Stimulated activated CD4-positive, alpha-beta T cell treated with anti-CD3 and anti-CD28 coated beads, TNF-alpha, amount 100 ng/mL, for 4 hours (primary cell): Measurements from ENCODE around the gene GPR25.

Experiments used
- DNase-seq, 3 experiments: peaks; one replicate each; pipeline ENCODE4 v3.0.0-alpha.2; 2020; ENCODE audit warnings: low read depth in 3 of 3

The GPR25 gene

GRCh38 chr1:200873116-200873670 lies 412 bp downstream of the GPR25 start:
- DNase-seq, result no peak

GRCh38 chr1:200873671-200874397 lies 1.1 kb downstream of the GPR25 start:
- DNase-seq, result no peak

- no peak for DNase-seq
Observed at GRCh38 chr1:200874694-200875093, 1.9 kb downstream of the GPR25 start.

- DNase-seq, result no peak
Observed at GRCh38 chr1:200875416-200875815, 2.6 kb downstream of the GPR25 start.

- DNase-seq, result no peak
Observed at GRCh38 chr1:200877010-200877409, 4.2 kb downstream of the GPR25 start.

- peak in 1 of 3 experiments; percentile 37 for DNase-seq
Observed at GRCh38 chr1:200877839-200878551, 5.2 kb downstream of the GPR25 start.

- no peak for DNase-seq
Observed at GRCh38 chr1:200880212-200880611, 7.4 kb downstream of the GPR25 start.

- DNase-seq, result no peak
Observed at GRCh38 chr1:200883118-200883517, 10.3 kb downstream of the GPR25 start.

GRCh38 chr1:200885623-200886402 lies 13.0 kb downstream of the GPR25 start:
- no peak for DNase-seq

- no peak for DNase-seq
Observed at GRCh38 chr1:200886594-200886993, 13.8 kb downstream of the GPR25 start.

- no peak for DNase-seq
Observed at GRCh38 chr1:200887036-200887435, 14.3 kb downstream of the GPR25 start.

- no peak for DNase-seq
Observed at GRCh38 chr1:200887772-200888348, 15.1 kb downstream of the GPR25 start.

- peak in 1 of 3 experiments; percentile 22 for DNase-seq
Observed at GRCh38 chr1:200888349-200888838, 15.6 kb downstream of the GPR25 start.

GRCh38 chr1:200889571-200889970 lies 16.8 kb downstream of the GPR25 start:
- no peak for DNase-seq

- DNase-seq, result no peak
Observed at GRCh38 chr1:200890027-200890426, 17.2 kb downstream of the GPR25 start.

GRCh38 chr1:200890818-200891773 lies 18.3 kb downstream of the GPR25 start:
- DNase-seq, result no peak

- no peak for DNase-seq
Observed at GRCh38 chr1:200891774-200892157, 19.0 kb downstream of the GPR25 start.

GRCh38 chr1:200892546-200892945 lies 19.8 kb downstream of the GPR25 start:
- DNase-seq, result no peak

GRCh38 chr1:200892958-200893357 lies 20.2 kb downstream of the GPR25 start:
- no peak for DNase-seq

GRCh38 chr1:200893411-200893901 lies 20.7 kb downstream of the GPR25 start:
- no peak for DNase-seq
